NCI-H1092 (cell line): ENCODE measurements around the gene GRID1.
"Not testable (repeated sequence)": the region's sequence is repeated elsewhere in the genome, so short reads cannot be mapped to it uniquely, and the experiment has no call there.

Experiments
- DNase-seq: peaks from one replicate; lab custom pipeline; 2025; lab: John Stamatoyannopoulos, UW

GRID1 gene

DNA sequence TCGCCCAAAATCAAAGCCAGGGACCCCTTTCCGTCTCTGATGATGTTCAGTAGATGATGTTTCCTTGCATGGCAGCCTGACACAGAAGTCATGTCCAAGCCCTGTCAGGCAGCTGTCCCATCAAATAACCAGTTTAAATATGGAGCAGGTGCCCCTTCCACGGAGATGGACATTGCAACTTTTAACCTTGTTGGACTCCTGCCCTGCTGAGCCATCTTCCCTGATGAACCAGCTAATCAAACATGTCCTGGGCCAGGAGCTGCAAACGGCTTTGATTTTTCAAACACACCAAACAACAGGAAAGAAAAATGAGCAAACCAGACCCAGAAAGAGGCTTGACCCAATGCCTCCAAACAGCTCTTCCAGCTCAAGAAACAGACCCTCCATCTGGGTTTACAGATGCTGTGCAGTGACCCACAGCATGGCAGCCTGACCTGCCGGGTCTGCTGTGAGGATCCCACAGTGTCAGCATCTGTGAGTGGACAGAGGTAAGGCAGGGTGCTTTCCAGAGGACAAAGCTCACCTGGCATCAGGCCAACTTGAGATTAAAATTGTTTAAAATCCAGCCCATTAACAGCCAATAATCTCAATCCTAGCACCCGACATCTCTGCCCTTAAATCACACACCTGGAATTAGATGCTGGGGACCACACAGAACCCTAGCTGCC lies 372.6 kb downstream of the GRID1 start:
- DNase-seq = no peak

DNA sequence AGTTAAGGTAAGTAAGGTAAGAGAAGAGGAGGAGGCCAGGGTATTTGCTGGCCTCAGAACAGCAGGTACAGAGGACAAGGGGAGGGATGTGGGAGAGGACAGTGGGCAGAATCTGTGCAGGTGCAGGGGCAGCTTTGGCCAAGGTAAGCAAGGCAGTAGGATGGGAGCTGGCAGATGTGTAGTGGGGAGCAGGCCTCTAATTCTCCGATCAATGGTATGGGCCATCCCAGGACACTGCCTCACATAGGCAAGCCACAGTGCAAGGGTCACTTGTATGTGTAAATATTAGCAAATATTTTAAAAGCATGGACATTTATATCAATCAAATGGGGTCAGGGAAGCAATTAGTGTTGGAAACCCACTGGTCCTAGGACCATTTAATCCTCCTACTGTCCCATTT lies 373.5 kb downstream of the GRID1 start:
- DNase-seq = no peak

DNA sequence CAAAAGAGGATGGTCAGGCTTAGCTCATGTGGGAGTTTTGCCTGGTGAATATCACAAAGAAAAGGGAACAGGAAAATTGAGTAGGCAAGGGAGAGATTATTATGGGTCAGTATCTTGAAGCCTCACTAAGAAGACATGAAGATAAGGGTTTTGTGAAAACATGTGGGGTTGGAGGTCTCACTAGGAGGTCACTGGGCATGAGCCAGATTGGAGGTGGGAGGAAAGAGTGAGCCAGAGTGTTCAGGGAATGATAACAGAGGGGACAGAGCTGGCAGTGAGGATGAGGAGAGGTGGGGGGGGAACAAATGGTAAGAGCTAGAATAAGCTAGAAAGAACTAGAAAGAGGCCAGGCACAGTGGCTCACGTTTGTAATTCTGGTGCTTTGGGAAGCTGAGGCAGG lies 374.3 kb downstream of the GRID1 start:
- no peak for DNase-seq

DNA sequence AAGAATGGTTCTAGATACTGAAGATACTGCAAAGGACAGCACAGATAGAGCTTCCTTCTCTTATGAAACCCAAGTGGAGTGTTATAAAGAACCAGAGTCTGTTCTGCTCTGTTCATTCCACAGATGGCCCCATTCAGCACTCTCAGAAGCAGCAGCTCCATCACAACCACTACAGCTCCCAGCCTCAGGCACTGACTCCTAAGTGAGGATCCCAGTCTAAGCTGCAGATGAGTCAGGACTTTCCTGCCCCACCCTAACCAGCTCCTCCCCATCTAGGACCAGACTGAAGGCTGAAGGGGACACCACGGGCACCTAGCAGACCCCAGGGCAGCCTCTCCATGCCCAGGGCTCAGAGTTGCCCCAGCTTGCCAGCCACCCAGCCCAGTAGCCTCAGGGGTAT lies 379.8 kb downstream of the GRID1 start:
- DNase-seq = no peak

DNA sequence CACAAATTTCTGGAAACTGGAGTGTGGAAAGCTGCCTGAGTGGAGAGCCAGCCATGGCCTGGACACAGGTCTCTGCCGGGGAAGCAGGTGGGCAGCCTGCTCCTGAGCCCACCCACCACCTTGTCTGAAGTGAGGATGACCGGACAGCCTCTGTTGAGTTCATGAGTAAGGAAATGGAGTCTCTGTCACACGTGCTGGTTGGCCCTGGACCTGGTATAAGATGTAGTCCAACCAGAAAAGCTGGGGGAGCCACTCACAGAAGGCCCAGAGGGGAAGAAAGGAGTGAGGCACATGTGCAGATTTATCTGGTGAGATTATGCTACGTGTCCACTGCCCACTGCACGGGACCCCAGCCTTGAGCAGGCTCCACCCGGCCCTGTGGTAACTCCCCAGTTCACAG lies 383.5 kb downstream of the GRID1 start:
- no peak for DNase-seq

DNA sequence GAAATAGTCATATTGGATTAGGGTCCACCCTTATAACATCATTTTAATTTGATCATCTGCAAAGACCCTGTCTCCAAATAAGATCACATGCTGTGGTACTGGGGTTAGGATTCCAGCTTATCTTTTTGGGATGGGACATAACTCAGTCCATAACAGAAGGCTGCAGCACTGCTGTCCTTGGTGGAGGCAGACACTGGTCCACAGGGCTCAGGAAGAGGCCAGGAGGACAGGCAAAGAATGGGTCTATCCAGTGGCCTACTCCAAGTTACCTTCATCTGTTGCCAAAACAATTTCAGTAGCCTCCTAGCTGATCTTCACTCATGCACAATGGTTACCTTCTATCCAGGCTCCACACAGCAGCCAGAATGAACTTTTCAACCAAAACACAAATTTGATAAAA lies 387.0 kb downstream of the GRID1 start:
- DNase-seq = no peak

DNA sequence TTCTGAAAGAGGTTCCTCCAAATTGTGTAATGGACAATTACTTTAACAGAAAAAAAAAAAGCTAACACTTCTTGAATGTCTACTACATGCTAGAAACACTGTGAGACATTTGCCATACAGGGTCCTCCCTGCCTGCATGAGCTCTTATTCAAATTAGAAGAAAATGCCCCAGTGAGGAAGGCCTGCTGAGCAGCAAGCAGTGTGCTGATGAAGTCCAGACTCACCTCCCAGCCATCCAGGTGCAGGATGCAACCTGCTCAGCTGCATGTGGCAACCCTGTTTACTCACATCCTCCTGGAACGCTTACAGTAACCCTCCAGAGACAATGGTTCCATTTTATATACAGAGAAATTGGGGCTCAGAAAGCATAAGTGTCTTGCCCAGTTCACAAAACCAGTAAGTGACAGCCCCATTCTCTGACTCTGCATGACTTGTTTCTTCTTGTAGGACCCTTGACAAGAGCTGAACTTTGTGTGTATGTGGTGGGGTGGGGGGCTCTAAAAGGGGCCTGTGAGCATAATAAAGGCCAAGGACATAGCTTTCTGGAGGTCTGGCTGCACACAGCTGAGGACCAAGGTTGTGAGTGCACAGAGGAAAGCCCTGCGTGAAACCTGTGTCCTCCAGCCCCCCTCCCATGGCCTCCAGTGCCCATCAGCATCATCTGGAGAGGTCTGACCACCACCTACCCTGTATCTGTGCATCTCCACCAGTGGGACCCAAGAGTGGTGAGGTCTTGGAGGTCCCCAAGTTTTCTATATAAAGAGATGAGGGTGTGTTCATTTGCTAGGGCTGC lies 387.8 kb downstream of the GRID1 start:
- no peak for DNase-seq

DNA sequence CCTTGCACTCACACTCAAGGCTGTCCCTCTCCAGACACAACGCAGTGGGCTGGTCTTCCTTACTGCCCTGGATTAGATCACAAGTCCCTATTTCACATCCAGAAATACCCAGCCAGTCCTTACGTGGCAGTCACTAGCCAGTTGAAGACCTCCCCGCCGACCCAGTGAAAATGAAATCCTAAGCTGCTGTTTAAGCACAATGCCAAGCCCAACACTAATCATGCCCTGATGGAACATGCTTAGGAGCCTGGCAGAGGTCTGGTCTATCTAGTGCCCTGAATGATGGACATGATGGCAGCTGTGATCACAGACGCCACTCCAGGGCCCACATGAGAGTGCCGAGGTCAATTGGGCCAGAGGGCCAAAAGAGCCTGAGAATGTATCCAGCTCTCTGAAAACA lies 389.0 kb downstream of the GRID1 start:
- no peak for DNase-seq

DNA sequence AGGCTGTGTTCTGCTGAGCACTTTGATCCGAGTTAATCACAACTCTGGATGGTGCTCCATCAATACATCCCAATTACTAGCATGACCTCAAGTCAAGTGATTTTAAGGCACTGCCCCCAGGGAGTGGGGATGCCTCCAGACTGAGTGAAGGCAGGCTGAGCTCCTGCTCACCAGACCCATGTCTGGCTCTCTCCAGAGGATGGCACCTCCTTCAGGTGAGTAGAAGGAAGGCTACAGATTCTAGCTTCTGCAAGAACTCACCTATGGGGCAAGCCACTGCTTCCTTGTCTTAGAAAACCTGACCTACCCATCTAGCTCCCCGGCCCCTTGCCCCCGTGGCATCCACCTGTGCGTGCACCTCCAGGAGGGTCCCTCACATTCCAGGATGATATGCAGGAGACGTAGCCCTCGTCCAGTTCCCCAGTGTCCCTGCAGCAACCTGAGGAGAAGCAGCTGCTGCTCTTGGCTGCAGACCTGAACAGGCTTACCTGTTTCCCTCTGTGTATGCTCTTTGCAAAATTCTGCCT lies 390.3 kb downstream of the GRID1 start:
- no peak for DNase-seq

DNA sequence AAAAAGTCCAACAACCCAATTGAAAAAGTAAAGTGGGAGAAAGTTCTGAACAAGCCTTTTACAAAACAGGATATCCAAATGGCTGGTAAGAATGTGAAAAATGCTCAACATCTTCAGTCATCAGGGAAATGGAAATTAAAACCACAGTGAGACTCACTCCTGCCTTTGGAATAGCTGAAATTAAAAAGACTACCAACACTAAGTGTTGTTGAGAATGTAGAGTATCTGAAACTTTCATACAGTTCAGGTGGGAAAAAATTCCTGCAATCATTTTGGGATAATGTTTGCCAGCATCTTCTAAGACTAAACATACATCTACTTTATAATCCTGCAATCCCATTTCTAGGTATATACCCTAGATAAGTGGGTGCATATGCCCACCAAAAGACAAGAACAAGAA lies 395.1 kb downstream of the GRID1 start:
- no peak for DNase-seq

DNA sequence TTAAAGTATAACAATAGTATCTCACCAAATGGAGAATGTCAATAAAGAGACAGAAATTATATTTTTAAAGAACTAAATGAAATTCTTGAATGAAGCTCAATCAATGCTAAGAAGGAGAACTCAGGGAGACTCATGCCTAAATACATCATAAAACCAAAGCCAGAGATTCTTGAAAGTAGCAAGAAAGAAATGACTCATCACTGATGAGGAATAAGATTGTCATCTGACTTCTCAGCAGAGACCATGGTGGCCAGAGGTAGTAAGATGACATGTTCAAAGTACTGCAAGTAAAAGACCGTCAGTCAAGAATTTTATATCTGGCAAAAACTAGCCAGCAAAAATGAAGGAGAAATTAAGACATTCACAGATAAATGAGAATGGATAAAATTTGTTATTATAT lies 399.0 kb downstream of the GRID1 start:
- DNase-seq = no peak

DNA sequence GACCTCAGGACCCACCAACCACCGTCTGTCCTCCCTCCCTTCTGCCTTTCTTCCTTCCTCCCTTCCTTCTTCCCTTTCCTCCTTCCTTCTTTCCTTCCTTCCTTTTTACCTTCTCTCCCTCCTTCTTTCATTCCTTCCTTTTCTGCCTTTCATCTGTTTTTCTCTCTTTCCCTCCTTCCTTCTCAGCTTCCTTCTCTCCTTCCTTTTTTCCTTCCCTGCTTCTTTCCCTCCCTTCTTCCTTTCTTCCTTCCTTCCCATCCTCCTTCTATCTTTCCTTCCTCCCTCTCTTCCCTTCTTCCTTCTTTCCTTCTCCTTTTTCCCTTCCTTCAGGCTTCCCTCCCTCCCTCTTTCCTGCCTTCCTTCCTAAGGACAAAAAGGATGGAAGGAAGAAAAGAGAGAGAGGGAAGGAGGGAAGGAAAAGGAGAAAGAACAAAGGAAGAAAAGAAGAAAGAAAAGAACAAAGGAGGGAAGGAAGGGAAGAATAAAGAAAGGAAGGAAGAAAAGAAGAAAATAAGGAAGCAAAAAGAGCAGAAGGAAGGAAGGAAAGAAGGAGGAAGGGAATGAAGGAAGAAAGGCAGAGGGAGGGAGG lies 405.0 kb downstream of the GRID1 start:
- no peak for DNase-seq

DNA sequence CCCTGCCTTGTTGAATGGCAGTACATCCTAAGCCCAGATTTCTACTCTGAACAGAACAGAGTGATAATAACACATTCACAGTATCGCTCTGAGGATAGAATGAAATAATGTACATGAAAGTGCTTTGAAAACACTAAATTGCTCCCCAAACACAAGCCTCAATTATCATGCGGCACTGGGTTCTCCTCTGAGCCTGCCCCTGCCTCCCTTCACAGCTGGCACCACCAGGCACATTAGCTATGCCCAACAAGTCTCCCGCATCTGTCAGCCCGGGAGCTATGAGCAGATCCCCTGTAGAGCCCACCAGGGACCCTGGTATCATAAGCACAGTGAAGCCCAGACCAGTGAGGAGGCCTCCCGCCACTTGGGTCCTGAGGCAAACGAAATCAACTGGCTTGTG lies 405.5 kb downstream of the GRID1 start:
- no peak for DNase-seq

DNA sequence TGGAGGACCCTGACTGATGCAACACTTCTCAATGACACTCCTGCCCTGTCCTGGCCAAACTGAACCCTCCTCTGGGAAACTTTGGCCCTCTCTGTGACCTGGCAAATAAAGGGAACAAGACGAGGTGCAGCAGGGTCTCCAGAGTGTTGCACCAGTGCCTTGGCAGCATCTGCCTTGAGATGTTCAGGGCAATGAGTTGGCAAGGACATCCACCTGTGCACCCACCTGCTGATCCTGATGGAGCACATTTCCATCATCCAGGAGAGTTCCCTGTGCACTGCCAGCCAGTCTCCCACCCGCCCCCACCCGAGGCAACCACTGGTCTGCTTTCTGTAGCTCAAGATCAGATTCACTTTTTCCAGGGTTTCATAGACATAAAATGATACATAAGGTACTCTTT lies 407.4 kb downstream of the GRID1 start:
- DNase-seq = no peak

DNA sequence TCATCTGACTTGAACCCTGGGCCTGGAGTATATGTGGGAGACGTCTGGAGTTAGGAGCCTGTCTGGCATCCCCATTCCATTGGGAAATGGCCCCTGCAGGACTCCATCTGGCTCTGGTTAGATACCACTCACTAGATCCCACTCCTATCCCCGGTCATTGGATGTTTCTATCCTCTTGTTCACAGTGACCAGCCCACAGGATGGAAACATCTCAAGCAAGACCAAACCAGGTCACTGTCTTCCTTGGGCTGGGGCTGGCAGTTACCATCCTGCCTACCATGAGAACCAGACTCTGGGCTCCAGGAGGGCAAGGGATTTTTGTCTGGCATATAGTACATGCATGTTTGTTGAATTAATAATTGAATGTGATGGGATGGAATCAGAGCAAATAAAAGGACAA lies 415.7 kb downstream of the GRID1 start:
- DNase-seq = no peak

DNA sequence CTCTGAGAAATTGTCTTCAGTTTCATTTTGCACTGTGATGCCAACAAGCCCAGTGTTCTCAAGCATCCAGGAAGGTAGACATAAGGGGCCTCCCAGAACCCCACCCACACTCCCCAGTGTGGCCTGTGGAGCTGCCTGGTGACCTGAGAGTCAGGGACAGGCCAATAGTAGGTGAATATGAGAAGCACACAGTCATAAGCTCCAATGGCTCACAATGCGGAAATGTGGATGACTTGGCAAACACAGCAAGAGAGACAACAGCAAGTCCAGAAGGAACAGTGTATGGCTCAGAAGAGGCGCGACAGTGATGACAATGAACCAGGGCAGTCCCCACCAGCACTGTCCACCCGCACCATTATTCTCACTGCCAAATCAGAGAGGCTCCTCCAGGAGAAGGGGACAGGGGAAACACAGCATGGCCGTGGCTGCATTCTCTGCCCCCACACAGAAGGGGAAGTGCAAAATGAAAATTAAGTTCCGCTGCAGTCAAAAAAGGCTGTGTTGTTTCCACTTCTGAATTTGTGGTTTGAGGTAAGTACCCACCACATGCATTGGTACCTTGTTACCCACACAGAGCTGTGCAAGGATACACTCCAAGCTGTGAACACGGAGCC lies 419.8 kb downstream of the GRID1 start:
- no peak for DNase-seq

DNA sequence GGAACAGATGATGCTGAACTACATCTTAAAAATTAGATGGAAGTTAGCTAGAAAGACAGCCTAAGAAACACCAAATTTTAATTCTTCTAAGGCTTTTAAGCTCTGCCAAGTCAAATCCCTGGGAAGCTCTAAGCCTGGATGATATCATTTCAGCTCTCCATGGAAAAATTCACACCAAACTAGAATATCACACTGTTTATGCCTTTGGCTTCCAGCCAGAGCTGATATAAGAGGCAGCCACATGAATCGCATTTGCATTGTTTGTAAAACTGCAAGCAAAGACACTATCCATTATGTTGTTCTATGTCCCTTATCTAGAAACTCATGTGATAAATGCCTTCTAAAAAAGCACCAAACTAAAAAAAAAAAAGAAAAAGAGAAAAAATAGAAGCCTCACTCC lies 430.4 kb downstream of the GRID1 start:
- DNase-seq = no peak

DNA sequence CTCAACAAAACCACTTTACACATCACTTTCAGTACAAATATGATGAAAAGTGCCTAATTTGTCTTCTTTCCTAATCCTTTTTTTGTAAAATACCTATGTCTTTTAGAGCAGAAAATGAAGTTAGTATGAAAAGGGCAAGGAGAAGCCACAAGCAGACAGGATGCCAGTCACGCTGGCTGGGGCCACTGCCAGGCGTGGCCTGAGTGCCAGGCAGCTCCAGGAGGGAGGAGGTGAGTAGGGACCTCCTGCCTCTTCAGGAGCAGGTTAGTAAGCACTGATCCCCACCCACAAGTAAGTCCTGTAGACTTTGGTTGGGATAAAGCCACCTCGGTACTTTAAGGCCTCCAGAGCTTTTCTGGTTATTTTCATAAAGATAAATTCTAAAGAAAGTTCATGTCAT lies 432.0 kb downstream of the GRID1 start:
- DNase-seq = no peak

DNA sequence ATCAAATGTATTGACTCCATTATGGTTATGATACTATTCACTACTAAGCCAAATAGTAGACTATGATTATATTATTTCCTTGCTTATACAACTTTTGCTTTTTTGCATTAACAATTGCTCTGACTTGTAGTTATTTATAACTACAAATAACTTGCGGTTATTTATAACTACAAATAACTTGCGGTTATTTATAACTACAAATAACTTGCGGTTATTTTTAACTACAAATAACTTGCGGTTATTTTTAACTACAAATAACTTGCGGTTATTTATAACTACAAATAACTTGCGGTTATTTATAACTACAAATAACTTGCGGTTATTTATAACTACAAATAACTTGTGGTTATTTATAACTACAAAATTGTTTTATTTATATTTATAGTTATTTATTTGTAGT lies 436.6 kb downstream of the GRID1 start:
- not testable (repeated sequence) for DNase-seq

DNA sequence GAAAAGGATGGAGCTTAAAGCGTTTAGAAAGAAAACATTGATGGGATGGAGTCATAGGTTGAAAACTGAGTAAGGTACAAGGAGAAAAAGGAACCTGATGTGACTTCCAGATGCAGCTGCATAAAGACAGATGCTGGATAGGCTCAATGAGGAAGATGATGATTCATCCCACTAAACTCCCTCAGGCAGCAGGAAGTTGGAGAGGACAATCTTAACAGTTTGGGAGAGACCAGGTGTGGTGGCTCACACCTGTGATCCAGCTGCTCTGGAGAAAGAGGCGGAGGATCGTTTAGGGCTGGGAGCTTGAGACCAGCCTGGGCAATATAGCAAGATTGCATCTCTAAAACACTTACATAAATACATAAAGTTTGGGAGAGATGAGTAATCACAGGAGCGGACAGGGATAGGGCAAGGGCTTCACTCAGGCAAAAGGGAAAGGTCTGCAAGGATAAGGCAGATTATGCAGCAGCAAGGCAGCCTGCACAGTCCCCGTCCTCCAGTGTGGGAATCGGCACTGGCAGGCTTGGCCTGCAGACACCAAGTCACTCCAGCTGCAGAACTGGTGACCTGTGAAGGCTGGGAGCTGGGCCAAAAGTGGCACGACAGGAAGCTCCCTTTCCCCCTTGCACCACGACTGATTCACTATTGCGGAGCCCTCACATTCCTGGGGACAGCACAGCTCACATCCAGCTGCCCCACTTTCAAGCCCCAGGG lies 438.5 kb downstream of the GRID1 start:
- no peak for DNase-seq

DNA sequence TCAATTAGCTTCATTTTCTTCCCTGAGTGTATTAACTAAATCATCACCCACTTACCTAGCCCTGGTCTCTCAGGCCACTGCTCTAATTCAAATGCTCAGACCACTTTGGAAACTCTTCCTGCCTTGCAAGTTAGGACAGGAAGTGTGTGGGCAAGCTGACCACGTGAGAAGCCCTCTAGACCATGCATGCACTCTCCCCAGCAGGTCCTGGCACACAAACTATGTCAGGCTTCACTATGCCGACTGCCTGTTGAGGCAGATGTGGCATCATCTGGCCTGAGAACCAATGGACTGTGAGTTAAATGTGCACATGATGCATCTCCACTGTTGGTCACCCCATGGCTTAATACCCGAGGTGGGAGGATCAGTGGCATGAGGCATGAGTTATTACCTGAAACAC lies 439.6 kb downstream of the GRID1 start:
- DNase-seq = no peak

DNA sequence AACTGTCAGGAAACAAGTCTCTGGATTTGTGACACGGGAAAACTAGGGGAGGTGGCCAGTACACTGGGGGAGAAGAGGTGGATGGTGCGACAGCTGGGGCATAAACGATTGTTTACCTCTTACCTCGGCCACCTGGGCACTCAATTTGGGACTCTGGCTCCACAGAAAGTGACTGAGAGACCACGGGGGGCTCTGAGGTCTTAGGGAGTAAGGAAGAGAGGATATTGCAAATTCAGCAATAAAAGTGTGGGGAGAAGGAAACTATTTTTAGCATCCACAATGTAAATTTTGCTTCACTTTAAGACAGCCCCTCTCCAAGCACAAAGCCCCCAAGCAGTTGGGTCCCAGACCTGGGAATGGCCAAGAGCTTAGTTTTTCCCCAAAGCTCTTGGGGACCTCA lies 440.5 kb downstream of the GRID1 start:
- no peak for DNase-seq
